Stimulated activated CD8-positive, alpha-beta memory T cell treated with anti-CD3 and anti-CD28 coated beads, Interleukin-2, amount 100 ng/mL, for 48 hours (primary cell): ENCODE results near the gene NECTIN4.

Experiments
- DNase-seq, 2 donors: peaks; one replicate each; pipeline ENCODE4 v3.0.0-alpha.2; 2020; ENCODE audit warnings: low read depth in 2 of 2

Gene NECTIN4

DNA sequence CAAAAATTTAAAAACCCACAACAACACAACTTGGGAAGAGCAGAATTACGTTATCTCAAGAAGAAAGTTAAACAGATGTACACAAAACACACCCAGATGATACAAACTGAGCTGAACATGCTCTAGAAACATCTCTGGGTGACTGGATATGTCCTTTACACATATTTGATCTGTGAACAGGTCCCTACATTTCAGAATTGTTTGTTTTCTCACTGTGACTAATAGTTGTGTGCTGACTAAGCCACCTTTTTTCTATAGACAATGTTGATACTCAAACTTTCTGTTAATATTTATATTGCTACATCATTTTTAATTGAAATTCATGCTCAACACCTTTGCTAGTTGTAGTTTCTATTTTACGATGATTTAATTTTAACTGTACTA, 67.4 kb downstream of the NECTIN4 start:
- DNase-seq: no peak

DNA sequence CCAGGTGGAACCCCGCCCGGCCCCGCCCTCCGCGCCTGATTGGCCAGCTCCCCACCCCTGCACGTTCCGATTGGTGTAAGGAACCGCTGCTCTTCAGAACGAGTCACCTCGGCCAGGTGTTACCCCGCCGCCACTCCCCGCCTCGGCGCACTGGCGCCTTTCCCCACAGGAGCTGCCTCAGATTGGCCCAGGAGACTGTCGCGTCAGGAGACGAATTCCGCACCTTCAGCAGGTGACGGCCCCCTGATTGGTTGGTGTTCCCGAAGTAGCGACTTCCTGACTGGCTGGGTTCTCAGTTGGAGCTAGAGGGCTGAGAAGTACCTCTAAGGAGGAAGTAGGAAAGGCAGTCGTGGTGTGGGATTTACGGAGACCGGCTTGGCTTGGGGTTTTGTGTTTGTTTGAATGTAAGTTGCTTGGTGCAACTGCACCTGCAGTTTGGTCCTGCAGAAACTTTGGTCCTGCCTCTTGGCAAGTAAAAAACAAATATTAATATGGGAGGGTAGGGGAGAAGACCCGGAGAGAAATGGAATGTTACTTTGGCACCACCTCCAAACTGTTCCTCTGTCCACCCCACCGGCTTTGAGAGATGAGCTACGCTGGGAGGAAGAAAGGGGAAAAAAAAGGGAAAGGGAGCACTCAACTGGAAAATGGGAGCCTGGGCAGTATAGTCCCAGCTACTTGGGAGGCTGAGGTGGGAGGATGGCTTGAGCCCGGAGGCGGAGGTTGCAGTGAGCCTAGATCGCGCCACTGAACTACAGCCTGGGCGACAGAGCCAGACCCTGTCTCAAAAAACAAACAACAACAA, 68.0 kb downstream of the NECTIN4 start:
- DNase-seq: peak; percentile 75 to 81
